H1 (cell line): Measurements from ENCODE around the gene PTCH1.

Experiments
- ATF3 ChIP-seq: IDR thresholded peaks from 2 replicates; pipeline ENCODE4 v1.6.1; 2011; ENCODE audit warnings: low read depth, mild to moderate bottlenecking, low read length; ENCODE audit not compliant: insufficient read depth
- CTCF ChIP-seq, 3 experiments: IDR thresholded peaks; 1 replicate in 2 of 3; 2 replicates in 1 of 3; pipeline versions ENCODE4 v1.5.1 to v1.6.1; 2011; ENCODE audit warnings: low read length in 3 of 3, mild to moderate bottlenecking in 3 of 3, inconsistent platforms in 2 of 3, low read depth in 1 of 3, moderate library complexity in 1 of 3; ENCODE audit not compliant: insufficient read depth in 1 of 3; ENCODE audit errors: control extremely low read depth in 1 of 3
- EP300 ChIP-seq, 2 experiments: IDR thresholded peaks; 1 replicate in 1 of 2; 2 replicates in 1 of 2; pipeline ENCODE4 v1.6.1; 2011 to 2012; ENCODE audit warnings: low read depth in 2 of 2, low read length in 2 of 2, mild to moderate bottlenecking in 2 of 2, borderline replicate concordance in 1 of 2, inconsistent platforms in 1 of 2, moderate library complexity in 1 of 2
- EZH2 ChIP-seq: fragments of 200-600 bp; sonication (generic); IDR thresholded peaks from 2 replicates; pipeline ENCODE4 v1.7.1; 2012; ENCODE audit warnings: low read depth, mild to moderate bottlenecking, moderate library complexity, low read length, inconsistent platforms; ENCODE audit not compliant: severe bottlenecking
- GABPA ChIP-seq: IDR thresholded peaks from 2 replicates; pipeline ENCODE4 v1.6.1; 2011; ENCODE audit warnings: mild to moderate bottlenecking, low read length, moderate library complexity, borderline replicate concordance; ENCODE audit not compliant: insufficient read depth
- HDAC2 ChIP-seq, 2 experiments: fragments of 300-600 bp in 1 of 2; sonication (generic) in 1 of 2; IDR thresholded peaks; 2 replicates each; pipeline ENCODE4 v1.6.1; 2011 to 2012; ENCODE audit warnings: low read depth in 2 of 2, low read length in 2 of 2, mild to moderate bottlenecking in 2 of 2, moderate library complexity in 2 of 2, borderline replicate concordance in 1 of 2, inconsistent platforms in 1 of 2
- POLR2A ChIP-seq, 2 experiments: IDR thresholded peaks; 1 replicate in 1 of 2; 2 replicates in 1 of 2; pipeline ENCODE4 v1.6.1; 2011; ENCODE audit warnings: low read depth in 2 of 2, low read length in 2 of 2, mild to moderate bottlenecking in 2 of 2; ENCODE audit errors: control extremely low read depth in 1 of 2
- POLR2AphosphoS5 ChIP-seq: IDR thresholded peaks from 2 replicates; pipeline ENCODE4 v1.6.1; 2011; ENCODE audit warnings: low read depth, low read length
- TAF1 ChIP-seq: IDR thresholded peaks from 2 replicates; pipeline ENCODE4 v1.6.1; 2011; ENCODE audit warnings: mild to moderate bottlenecking, low read depth, low read length
- TCF12 ChIP-seq: IDR thresholded peaks from 2 replicates; pipeline ENCODE4 v1.6.1; 2011; ENCODE audit warnings: low read depth, mild to moderate bottlenecking, low read length
- YY1 ChIP-seq: IDR thresholded peaks from 2 replicates; pipeline ENCODE4 v1.6.1; 2011; ENCODE audit warnings: low read depth, mild to moderate bottlenecking, low read length
- ZNF274 ChIP-seq: IDR thresholded peaks from 2 replicates; pipeline ENCODE4 v1.7.0; 2012; ENCODE audit warnings: low read length, borderline replicate concordance; ENCODE audit errors: extremely low read depth

- TF ChIP-seq EZH2 (no peak), ZNF274 (no peak), CTCF (IDR thresholded peaks at IDR 0.05; ENCODE audit: control extremely low read depth in 1 of 3, insufficient read depth in 1 of 3, low read depth in 1 of 3, low read length in 3 of 3) (no peak), HDAC2 (IDR thresholded peaks at IDR 0.05; ENCODE audit: borderline replicate concordance in 1 of 2, low read depth in 2 of 2, low read length in 2 of 2) (no peak), EP300 (IDR thresholded peaks at IDR 0.05; ENCODE audit: borderline replicate concordance in 1 of 2, low read depth in 2 of 2, low read length in 2 of 2) (no peak), TCF12 (no peak), POLR2AphosphoS5 (no peak), ATF3 (no peak), YY1 (no peak), TAF1 (no peak), GABPA (no peak), POLR2A (IDR thresholded peaks at IDR 0.05; ENCODE audit: control extremely low read depth in 1 of 2, low read depth in 2 of 2, low read length in 2 of 2) (no peak)
Observed at GRCh38 chr9:95413793-95414192, 103.0 kb downstream of the PTCH1 start.
